Raji (cell line): ENCODE results near the gene RNGTT.

Experiments
- POLR2A ChIP-seq: IDR thresholded peaks from 2 replicates; pipeline ENCODE4 v1.6.1; 2011; ENCODE audit warnings: low read depth, low read length, control low read depth; ENCODE audit not compliant: insufficient read depth

Gene RNGTT

DNA sequence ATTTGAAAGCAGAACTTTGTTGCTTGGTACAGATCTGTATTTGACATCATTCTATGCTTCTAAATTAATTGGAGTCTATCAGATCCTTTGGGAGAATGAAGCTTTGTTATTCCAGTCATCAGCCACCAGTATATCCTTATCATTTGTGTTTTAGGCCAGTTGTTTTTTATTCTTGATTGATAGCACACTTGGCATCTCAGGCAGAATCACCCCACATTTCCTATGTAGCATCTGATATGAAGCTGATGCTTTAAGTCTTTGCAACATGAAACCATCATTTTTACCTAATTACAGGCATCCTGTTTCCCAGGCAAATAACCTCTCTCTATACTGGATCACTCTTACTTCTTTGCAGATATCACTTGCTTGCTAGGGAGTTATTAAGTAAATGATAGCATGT, 20.7 kb upstream of the RNGTT start:
- TF ChIP-seq POLR2A = no peak

DNA sequence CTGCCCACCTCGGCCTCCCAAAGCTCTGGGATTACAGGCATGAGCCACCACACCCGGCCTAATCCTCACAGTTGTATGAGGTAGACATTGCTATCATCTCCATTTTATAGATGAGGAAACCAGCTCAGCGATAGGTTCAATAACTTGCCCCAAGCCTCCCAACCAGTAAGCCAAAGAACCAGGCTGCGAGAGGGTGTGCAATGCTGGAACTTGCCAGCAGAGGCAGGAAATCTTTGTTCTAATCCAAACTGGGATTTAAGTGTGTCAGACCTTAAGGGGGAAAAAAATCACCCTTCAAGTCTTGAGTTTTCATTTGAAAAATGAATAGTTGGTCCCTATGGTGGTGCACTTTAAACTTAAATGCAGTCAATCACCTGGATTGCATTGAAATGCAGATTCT, 20.1 kb upstream of the RNGTT start:
- TF ChIP-seq POLR2A = no peak

DNA sequence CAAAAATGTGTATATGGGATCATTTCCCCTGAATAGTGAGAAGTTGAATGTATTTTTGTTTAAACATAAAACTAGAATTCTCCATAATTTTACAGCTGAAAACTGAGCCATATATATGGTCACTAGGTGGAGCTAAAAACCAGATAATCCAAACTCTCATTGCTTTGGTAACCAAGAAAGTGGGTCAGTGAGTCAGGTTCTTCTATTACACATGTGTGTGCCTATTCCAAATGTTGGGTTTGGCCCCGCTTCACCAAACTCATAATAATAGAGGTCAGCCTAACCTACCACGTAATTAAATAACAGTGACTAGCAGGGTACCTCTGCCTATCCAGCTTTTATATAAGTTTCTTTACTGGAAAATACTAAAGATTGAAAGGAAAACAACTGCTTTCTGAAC, 19.3 kb upstream of the RNGTT start:
- TF ChIP-seq POLR2A = no peak

DNA sequence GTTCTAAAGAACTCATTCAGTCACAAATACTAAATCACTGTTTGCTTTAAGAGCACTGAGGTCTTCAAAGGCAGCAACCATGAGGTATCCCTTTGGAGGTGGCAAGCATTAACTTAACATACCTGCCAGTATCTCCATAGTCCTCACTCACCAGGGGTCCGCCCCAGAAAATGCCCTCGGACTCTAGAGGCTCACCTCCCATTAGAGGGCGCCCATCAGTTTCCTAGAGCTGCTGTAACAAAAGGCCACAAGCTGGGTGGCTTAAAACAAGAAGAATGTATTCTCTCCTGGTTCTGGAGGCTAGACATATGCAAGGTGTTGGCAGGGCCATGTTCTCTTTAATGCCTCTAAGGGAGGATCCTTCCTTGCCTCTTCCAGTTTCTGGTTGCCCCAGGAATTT, 12.0 kb upstream of the RNGTT start:
- TF ChIP-seq POLR2A = no peak

DNA sequence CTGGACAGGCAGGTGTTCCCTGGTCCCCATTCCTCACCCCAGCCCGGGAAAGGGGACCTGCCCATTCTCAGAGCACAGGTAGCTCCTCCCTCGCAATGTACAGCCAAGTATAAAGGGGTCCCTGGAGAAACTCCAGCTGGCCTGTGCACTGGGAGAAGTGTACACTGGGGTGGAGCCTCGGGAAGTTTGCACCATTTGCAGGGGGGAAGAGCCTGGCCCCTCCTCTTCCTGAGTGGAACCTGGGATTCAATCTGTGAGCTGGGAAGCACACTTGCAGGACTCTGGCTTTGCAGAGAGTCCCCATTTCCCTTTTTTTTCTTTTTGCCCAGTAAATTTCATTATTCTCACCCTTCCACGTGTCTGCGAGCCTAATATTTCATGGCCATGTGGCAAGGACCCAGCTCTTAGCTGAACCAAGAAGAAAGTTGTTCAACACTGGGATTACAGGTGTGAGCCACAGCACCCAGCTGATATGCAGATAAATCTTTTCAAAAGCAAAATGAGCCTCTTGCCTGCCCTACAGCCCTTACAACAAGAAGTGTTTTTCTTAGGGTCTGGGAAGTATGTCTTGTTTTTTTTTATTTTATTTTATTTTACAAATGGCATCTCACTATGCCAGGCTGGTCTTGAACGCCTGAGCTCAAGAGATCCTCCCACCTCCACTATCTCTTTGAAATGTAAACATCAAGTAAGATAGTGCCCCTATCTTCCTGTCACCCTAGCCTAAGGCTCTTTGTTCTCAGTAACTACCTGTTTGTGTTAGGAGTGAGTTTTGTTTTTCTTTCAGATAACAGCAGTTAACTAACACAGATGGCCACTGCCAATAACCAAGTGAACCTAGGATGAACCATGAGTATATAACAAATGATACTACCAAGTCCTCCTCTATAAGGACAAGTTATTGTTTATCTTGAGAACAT, 9.3 kb upstream of the RNGTT start:
- TF ChIP-seq POLR2A = no peak

DNA sequence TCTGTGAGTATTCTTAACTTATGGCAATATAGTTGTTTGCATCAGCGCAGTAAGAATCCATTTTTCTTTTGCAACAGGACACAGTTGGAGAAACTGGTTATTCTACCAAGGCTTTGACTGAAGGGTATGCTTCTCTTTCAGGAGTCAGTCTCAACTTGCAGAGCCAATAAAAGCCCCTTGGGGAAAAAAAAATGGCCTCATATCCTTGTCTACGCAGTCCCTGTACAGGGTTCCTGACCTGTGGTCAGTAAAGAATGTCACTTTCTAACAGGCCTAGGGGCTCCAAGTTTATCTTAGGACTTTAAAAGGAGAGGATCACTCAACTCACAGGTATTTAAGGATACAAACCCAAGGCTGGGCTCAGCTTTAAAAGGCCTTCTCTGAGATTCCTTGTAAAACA, 6.9 kb upstream of the RNGTT start:
- no peak for TF ChIP-seq POLR2A

DNA sequence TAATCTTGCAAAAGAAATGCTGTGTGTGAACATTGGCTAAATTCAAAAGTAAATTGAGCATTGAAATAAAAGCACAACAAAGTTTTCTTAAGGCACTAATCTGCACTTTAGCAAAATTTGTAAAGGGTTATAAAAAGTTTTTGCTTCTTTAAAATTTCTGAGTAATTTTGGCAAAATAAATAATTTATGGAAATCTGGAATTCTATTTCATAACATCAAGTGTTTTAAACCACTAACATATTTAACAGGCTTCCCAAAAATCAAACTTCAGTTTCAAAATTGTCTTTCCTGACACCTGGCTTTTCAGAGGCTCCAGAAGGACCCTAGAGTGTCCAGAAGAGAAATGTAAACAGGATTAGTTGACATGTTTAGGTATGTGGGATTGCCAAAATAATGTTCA, 4.5 kb upstream of the RNGTT start:
- no peak for TF ChIP-seq POLR2A

- no peak for TF ChIP-seq POLR2A
Measured at GRCh38 chr6:88965691-88966090, 2.3 kb upstream of the RNGTT start.

- TF ChIP-seq POLR2A = no peak
Measured at GRCh38 chr6:88964509-88964908, 1.1 kb upstream of the RNGTT start.

DNA sequence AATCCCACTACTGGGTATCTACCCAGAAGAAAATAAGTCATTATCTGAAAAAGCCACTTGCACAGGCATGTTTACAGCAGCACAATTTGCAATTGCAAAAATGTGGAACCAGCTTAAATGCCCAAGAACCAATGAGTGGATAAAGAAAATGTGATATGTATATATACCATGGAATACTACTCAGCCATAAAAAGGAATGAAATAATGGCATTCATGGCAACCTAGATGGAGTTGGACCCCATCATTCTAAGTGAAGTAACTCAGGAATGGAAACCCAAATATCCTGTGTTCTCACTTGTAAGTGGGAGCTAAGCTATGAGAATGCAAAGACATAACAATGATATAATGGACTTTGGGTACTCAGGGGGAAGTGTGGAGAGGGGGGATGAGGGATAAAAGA, 4.6 kb downstream of the RNGTT start:
- no peak for TF ChIP-seq POLR2A

- no peak for TF ChIP-seq POLR2A
Measured at GRCh38 chr6:88953550-88954386, 9.7 kb downstream of the RNGTT start.

- no peak for TF ChIP-seq POLR2A
Measured at GRCh38 chr6:88952065-88952704, 11.2 kb downstream of the RNGTT start.

- TF ChIP-seq POLR2A = no peak
Measured at GRCh38 chr6:88945415-88946008, 17.9 kb downstream of the RNGTT start.

DNA sequence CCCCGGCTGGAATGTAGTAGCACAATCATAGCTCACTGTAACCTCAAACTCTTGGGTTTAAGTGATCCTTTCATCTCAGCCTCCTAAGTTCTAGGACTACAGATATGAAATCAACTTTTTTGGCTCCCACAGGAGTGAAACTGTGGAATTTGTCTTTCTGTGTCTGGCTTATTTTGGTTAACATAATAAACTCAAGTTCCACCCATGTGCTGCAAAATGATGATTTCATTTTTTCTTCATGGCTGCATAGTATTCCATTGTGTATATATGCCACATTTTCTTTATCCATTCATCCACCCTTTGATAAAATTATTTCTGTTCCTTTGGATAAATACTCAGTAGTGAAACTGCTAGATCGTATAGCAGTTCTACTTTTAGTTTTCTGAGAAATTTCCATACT, 29.9 kb downstream of the RNGTT start:
- TF ChIP-seq POLR2A = no peak

DNA sequence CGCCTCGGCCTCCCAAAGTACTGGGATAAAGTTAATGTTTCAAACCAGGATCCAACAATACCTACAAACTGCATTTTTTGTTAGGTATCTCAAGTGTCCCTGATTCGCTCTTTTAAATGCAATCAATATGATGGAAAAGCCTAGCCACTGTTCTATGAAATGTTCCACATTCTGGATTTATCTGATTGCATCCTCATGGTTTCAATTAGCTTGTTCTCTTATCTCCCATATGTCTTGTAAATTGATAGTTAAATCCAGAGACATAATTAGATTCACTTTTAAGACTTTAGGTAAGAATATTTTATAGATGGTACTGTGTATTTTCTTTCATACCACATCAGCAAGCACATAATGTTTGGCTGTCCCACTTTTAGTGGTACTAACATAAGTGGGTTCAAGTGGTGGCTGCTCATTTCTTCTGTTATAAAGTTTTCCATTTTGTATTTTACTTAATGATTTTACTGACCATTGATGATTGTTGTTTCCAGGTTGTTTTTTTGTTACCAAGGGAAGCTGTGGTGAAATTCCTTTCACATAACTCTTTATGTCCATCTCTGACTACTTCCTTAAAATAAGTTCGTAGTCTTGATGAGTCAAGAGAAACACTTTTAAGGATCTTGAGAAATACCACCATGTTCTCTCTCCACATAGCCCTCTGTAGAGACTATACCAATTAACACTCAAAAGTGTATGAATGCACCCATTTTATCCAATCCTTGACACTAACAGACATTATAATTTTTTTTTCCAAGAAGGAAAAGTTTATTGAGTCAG, 40.5 kb downstream of the RNGTT start:
- no peak for TF ChIP-seq POLR2A

DNA sequence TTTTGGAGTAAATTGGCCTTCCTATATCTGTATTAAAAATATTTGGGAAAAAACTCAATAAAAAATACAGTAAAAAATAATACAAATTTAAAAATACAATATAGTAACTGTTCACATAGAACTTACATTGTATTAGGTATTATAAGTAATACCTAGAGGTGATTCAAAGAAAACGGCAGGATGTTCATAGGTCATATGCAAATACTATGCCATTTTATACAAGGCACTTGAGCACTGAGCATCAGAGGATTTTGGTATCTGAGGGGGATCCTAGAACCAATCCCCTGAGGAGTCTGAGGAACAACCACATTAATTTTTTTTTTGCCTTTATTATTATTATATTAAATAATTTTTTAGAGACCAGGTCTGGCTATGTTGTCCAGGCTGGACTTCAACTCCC, 41.7 kb downstream of the RNGTT start:
- no peak for TF ChIP-seq POLR2A
